Stomach (tissue), 9 donors: ENCODE results near the gene POC1B. TPM values are rescaled to one million over a fixed set of nuclear protein-coding genes. Genes with fewer than 3 reads are reported as not detected.
"Not testable (repeated sequence)": the region's sequence is repeated elsewhere in the genome, so short reads cannot be mapped to it uniquely, and the experiment has no call there.

Experiments used
- DNase-seq, 2 donors: peaks; one replicate each; pipeline versions ENCODE4 v3.0.0 to v3.0.0-alpha.2; 2013 to 2019
- H3K27ac ChIP-seq, 5 donors: fragments of 200-600 bp in 4 of 5; sonication (generic) in 4 of 5; one replicate each; pipeline ENCODE4 v1.5.1; 2013 to 2019; ENCODE audit warnings: mild to moderate bottlenecking in 1 of 5, moderate library complexity in 1 of 5
- H3K27me3 ChIP-seq, 3 donors: fragments of 200-600 bp; sonication (generic); one replicate each; pipeline ENCODE4 v1.5.1; 2017 to 2019; ENCODE audit warnings: mixed run types in 1 of 3
- H3K36me3 ChIP-seq, 4 donors: fragments of 200-600 bp; sonication (generic); 1 replicate in 3 of 4; 2 replicates in 1 of 4; pipeline ENCODE4 v1.5.1; 2016 to 2019
- H3K4me1 ChIP-seq, 4 donors: fragments of 200-600 bp; sonication (generic); one replicate each; pipeline ENCODE4 v1.5.1; 2016 to 2019
- H3K4me3 ChIP-seq, 4 donors: fragments of 200-600 bp; sonication (generic) in 3 of 4; one replicate each; pipeline ENCODE4 v1.5.1; 2016 to 2019; ENCODE audit warnings: mild to moderate bottlenecking in 1 of 4
- H3K9me3 ChIP-seq, 4 donors: fragments of 200-600 bp; sonication (generic); one replicate each; pipeline ENCODE4 v1.5.1; 2016 to 2019
- EP300 ChIP-seq: sonication (generic); formaldehyde crosslinking; IDR thresholded peaks from one replicate; pipeline ENCODE4 v1.6.1; 2017; ENCODE audit warnings: antibody characterized with exemption
- POLR2A ChIP-seq, 4 donors: fragments of 450-650 bp; IDR thresholded peaks; one replicate each; pipeline ENCODE4 v1.6.1; 2016; ENCODE audit warnings: antibody characterized with exemption in 4 of 4, control low read depth in 2 of 4, mild to moderate bottlenecking in 1 of 4, moderate library complexity in 1 of 4
- POLR2AphosphoS5 ChIP-seq, 3 donors: sonication (generic); formaldehyde crosslinking; IDR thresholded peaks; one replicate each; pipeline ENCODE4 v1.6.1; 2016; ENCODE audit warnings: antibody characterized with exemption in 3 of 3
- WGBS, 5 donors: extraction: QIAGEN DNeasy Blood & Tissue Kit in 3 of 5; methylation state at CpG; one replicate each; pipeline versions ENCODE4 v1.1.5 to v1.1.7; 2013 to 2018; 5-methylcytosine and 5-hydroxymethylcytosine counted together
- intact Hi-C: fragments of 100-400 bp; cut with DNase I; formaldehyde crosslinking; loops from one replicate; pipeline ENCODE4 v1.15.1; 2023; ENCODE audit warnings: low total_unique reads
- polyA plus RNA-seq, 3 donors: library from polyadenylated mRNA; stranded (reverse); fragments of 200-250 nt; gene quantifications; one replicate each; pipeline ENCODE4 v1.2.3, GENCODE V29; 2013
- total RNA-seq, 5 donors: library from RNA; depleted of rRNA; stranded (reverse); fragments of >200 nt; gene quantifications; one replicate each; pipeline versions ENCODE4 v1.1.0 to v1.2.3, GENCODE V29; 2014 to 2016
- TF ChIP-seq, protein P1 (sequence below), 7 experiments: fragments of 450-650 bp in 4 of 7; fragments of 200-600 bp in 3 of 7; sonication (generic) in 3 of 7; IDR thresholded peaks; one replicate each; pipeline ENCODE4 v1.5.1; 2016 to 2019; ENCODE audit warnings: antibody characterized with exemption in 7 of 7, control low read depth in 2 of 7, mild to moderate bottlenecking in 1 of 7
- donor health status: healthy with polysubstance abuse.
- donor health status: Bipolar disorder and iron deficiency.
- donor health status: healthy.

The POC1B gene
- total and polyA plus RNA-seq, 8 donors = 1.7 to 68.3 (median 18.3) TPM

DNA sequence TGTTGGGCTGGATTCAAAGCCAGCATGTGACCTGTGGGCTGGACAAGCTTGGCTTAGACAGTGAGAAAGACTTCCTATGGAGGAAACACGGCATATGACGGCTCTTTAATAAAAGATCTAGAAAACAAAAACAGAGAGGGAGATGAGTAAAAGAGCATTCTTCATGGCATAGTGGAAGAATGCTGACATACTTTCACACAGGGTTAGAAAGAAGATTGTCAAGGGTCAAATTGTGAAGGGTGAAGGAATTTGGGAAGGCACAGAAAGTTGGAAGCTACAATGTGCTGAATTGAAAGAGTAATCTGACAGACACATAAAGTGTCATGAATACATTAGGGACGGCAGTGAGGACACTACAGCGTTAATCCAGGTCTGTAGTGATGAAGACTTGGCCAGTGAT is 64.7 kb downstream of the POC1B start:
- no peaks in the 10 kb centered on the region for H3K9me3 ChIP-seq
- H3K4me1 ChIP-seq = peaks cover 0 to 15% (median 7%) of the 10 kb centered on the region in 4 donors
- no peaks in the 10 kb centered on the region for H3K27me3 ChIP-seq
- no peak overlapping the region for H3K4me3 ChIP-seq
- H3K36me3 ChIP-seq = peaks cover 0 to 12% (median 1%) of the 10 kb centered on the region in 4 donors
- no peak for DNase-seq
- H3K27ac ChIP-seq = peak overlapping the region in 2 of 5 donors; percentile 6 to 48
- intact Hi-C loops = loop anchor here (5.0 kb wide), 1 partner anchor 409 kb away; no protein-coding TSS in a partner anchor
- WGBS, 5 donors = 72 to 82% (median 73%) methylated on average over 4 of the region's 4 CpGs
- TF ChIP-seq, protein P1, sequence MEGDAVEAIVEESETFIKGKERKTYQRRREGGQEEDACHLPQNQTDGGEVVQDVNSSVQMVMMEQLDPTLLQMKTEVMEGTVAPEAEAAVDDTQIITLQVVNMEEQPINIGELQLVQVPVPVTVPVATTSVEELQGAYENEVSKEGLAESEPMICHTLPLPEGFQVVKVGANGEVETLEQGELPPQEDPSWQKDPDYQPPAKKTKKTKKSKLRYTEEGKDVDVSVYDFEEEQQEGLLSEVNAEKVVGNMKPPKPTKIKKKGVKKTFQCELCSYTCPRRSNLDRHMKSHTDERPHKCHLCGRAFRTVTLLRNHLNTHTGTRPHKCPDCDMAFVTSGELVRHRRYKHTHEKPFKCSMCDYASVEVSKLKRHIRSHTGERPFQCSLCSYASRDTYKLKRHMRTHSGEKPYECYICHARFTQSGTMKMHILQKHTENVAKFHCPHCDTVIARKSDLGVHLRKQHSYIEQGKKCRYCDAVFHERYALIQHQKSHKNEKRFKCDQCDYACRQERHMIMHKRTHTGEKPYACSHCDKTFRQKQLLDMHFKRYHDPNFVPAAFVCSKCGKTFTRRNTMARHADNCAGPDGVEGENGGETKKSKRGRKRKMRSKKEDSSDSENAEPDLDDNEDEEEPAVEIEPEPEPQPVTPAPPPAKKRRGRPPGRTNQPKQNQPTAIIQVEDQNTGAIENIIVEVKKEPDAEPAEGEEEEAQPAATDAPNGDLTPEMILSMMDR (IDR thresholded peaks at IDR 0.05) = no peak
- TF ChIP-seq POLR2AphosphoS5 (IDR thresholded peaks at IDR 0.05) = no peak
- no peak for TF ChIP-seq POLR2A (IDR thresholded peaks at IDR 0.05)
- no peak for TF ChIP-seq EP300

DNA sequence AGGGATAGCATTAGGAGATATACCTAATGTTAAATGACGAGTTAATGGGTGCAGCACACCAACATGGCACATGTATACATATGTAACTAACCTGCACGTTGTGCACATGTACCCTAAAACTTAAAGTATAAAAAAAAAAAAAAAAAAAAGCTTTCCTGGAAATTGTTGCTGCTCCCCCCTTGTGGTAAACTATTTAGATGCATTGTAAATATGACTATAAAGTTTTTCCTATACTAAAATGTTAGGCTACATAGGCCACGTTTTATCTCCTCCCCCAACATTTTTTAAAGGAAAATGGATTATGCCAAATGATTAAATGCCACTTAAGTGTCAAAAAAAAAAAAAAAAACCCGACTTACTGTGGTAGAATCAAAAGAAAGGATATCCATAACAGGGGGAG is 66.6 kb downstream of the POC1B start:
- H3K4me1 ChIP-seq = peaks cover 0 to 19% (median 9%) of the 10 kb centered on the region in 4 donors
- peaks cover 0 to 12% (median 1%) of the 10 kb centered on the region in 4 donors for H3K36me3 ChIP-seq
- DNase-seq, H3K9me3 ChIP-seq, H3K27ac ChIP-seq, H3K4me3 ChIP-seq, H3K27me3 ChIP-seq: not testable (repeated sequence)
- 47 to 55% (median 52%) methylated on average over 3 to 4 of the region's 4 CpGs for WGBS, 5 donors
- intact Hi-C loops = loop anchor here (10.0 kb wide), 1 partner anchor 94 kb away; no protein-coding TSS in a partner anchor

DNA sequence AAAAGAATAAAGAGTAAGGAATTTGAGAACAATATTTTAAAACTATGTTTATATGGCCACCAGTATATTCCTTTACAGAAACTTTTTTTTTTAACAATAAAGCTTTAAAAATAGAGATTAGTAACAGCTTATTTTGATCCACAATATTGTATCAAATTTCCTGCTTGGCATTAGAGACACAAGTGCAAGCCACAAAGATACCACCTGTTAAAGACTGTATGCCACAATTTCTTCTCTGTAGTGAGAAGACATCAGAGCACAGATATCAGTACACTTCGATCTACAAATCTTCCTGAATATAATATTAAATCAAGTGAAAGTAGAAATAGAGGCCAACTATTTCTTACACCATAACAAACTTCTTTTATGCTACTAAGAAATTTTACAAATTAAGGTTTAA is 69.3 kb downstream of the POC1B start:
- H3K9me3 ChIP-seq = no peaks in the 10 kb centered on the region
- WGBS, 5 donors = 74 to 87% (median 80%) methylated on average over 1 of the region's 1 CpG
- intact Hi-C loops = loop anchor here (10.0 kb wide), 1 partner anchor 92 kb away; no protein-coding TSS in a partner anchor
- no peaks in the 10 kb centered on the region for H3K27me3 ChIP-seq
- H3K4me3 ChIP-seq = no peak overlapping the region
- no peak for TF ChIP-seq POLR2AphosphoS5 (IDR thresholded peaks at IDR 0.05)
- TF ChIP-seq, protein P1 (IDR thresholded peaks at IDR 0.05) = no peak
- TF ChIP-seq POLR2A (IDR thresholded peaks at IDR 0.05) = no peak
- TF ChIP-seq EP300 = no peak
- peaks cover 0 to 37% (median 21%) of the 10 kb centered on the region in 4 donors for H3K4me1 ChIP-seq
- no peak for DNase-seq
- H3K27ac ChIP-seq = no peak overlapping the region
- peaks cover 0 to 12% (median 1%) of the 10 kb centered on the region in 4 donors for H3K36me3 ChIP-seq

DNA sequence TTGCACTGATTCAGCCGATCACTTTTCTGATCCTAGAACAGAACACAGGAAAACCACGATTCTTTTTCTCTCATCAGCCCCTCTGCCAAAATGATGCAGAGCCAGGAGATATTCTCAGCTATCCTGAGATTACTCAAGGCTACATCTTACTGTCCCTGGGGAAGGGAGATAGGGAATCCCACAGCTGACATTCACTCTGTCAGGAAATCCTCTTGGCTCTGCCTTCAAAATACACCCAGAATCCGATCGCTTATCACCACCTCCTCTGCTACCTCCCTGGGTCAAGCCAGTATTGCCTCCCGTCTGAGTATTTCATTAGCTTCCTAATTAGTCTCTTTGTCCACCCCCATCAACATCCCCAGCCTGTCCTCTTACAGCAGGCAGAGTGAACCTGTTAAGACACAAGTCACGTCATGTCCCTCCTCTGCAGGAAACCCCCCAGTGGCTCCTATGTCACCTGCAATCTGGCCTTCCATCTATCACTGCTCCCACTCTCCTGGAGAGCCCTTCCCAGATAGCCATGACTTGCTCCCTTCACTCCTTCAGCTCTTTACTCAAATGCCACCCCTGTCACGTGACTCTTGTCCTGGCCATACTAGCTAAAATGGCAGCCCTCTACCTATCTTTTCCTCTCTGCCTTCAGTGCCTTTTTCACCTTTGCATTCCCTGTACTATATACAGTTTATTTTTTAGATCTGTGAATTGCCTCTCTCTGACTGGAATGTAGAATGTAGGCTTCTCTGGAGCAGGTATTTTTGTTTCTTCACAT is 71.6 kb downstream of the POC1B start:
- no peak overlapping the region for H3K4me3 ChIP-seq
- no peaks in the 10 kb centered on the region for H3K9me3 ChIP-seq
- peaks cover 0 to 41% (median 23%) of the 10 kb centered on the region in 4 donors for H3K4me1 ChIP-seq
- H3K27me3 ChIP-seq = no peaks in the 10 kb centered on the region
- peak overlapping the region; percentile 44 to 77 (median 74) for H3K27ac ChIP-seq
- intact Hi-C loops = loop anchor here (10.0 kb wide), 1 partner anchor 89 kb away; no protein-coding TSS in a partner anchor
- 57 to 75% (median 72%) methylated on average over 7 of the region's 7 CpGs for WGBS, 5 donors
- DNase-seq = no peak
- H3K36me3 ChIP-seq = peaks cover 0 to 12% (median 1%) of the 10 kb centered on the region in 4 donors
- TF ChIP-seq, protein P1 (IDR thresholded peaks at IDR 0.05) = no peak
- TF ChIP-seq POLR2AphosphoS5 (IDR thresholded peaks at IDR 0.05) (no peak), POLR2A (IDR thresholded peaks at IDR 0.05) (no peak), EP300 (no peak)
